Esophagus muscularis mucosa (tissue), 4 donors: ENCODE results near the gene PRR5L. TPM values are rescaled to one million over a fixed set of nuclear protein-coding genes. Genes with fewer than 3 reads are reported as not detected.

Experiments
- DNase-seq: peaks from one replicate; pipeline ENCODE4 v3.0.0-alpha.2; 2017; ENCODE audit errors: extremely low spot score
- H3K27ac ChIP-seq, 4 donors: fragments of 200-600 bp; sonication (generic); replicated peaks in 1 of 4; 1 replicate in 3 of 4; 2 replicates in 1 of 4; pipeline ENCODE4 v1.5.1; 2016 to 2019; ENCODE audit warnings: mild to moderate bottlenecking in 1 of 4
- H3K27me3 ChIP-seq, 4 donors: fragments of 200-600 bp; sonication (generic); one replicate each; pipeline versions ENCODE4 v1.5.1 to v1.6.0; 2016 to 2019
- H3K36me3 ChIP-seq, 4 donors: fragments of 200-600 bp; sonication (generic); one replicate each; pipeline ENCODE4 v1.5.1; 2016 to 2019
- H3K4me1 ChIP-seq, 4 donors: fragments of 200-600 bp; sonication (generic); one replicate each; pipeline ENCODE4 v1.5.1; 2016 to 2019
- H3K4me3 ChIP-seq, 4 donors: fragments of 200-600 bp; sonication (generic); 1 replicate in 2 of 4; 2 replicates in 2 of 4; pipeline ENCODE4 v1.5.1; 2016 to 2019; ENCODE audit warnings: mild to moderate bottlenecking in 4 of 4, moderate library complexity in 1 of 4
- H3K9me3 ChIP-seq, 4 donors: fragments of 200-600 bp; sonication (generic); 1 replicate in 3 of 4; 2 replicates in 1 of 4; pipeline ENCODE4 v1.5.1; 2016 to 2019
- EP300 ChIP-seq: sonication (generic); formaldehyde crosslinking; IDR thresholded peaks from one replicate; pipeline ENCODE4 v1.6.1; 2017; ENCODE audit warnings: antibody characterized with exemption
- POLR2A ChIP-seq: fragments of 450-650 bp; IDR thresholded peaks from one replicate; pipeline ENCODE4 v1.6.1; 2017; ENCODE audit warnings: antibody characterized with exemption, moderate library complexity, mild to moderate bottlenecking, low read depth
- POLR2AphosphoS5 ChIP-seq, 2 donors: sonication (generic); formaldehyde crosslinking; IDR thresholded peaks; one replicate each; pipeline ENCODE4 v1.6.1; 2017; ENCODE audit warnings: antibody characterized with exemption in 2 of 2
- WGBS: methylation state at CpG from one replicate; pipeline ENCODE4 v1.1.5; 2018; 5-methylcytosine and 5-hydroxymethylcytosine counted together
- intact Hi-C: fragments of 100-400 bp; cut with DNase I; formaldehyde crosslinking; loops from one replicate; pipeline ENCODE4 v1.15.1; 2023
- total RNA-seq, 4 donors: library from RNA; depleted of rRNA; stranded (reverse); fragments of >200 nt; gene quantifications; one replicate each; pipeline versions ENCODE4 v1.1.0 to v1.2.1, GENCODE V29; 2016
- TF ChIP-seq, protein P1 (sequence below), 3 experiments: fragments of 200-600 bp in 2 of 3; fragments of 450-650 bp in 1 of 3; sonication (generic) in 2 of 3; IDR thresholded peaks; one replicate each; pipeline ENCODE4 v1.5.1; 2017 to 2019; ENCODE audit warnings: antibody characterized with exemption in 3 of 3, mild to moderate bottlenecking in 2 of 3, moderate library complexity in 1 of 3

PRR5L gene
- total RNA-seq, 4 donors from 2014 or later, result 1.7 to 9.6 (median 3.1) TPM

DNA sequence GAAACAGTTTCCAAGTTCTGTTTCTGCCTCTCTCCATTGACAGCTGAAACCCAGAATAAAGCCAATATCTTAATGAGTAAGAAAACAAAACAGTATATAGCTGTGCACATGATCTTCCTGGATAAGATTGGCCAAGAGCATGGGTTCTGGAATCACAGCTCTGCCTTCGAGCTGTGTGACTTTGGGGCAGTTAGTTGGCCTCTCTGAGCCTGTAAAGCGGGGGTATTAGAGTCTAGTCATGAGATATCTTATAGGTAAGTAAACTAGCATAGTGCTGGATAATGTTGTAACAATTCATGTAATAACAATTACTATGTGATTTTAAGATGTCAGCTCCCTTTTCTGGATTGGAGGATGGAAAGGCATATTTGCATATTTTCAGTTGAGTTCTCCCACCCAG is 140.5 kb downstream of the PRR5L start:
- WGBS, result 91% methylated on average over 2 of the region's 2 CpGs
- TF ChIP-seq POLR2AphosphoS5 (IDR thresholded peaks at IDR 0.05) (no peak), EP300 (no peak), POLR2A (no peak)
- TF ChIP-seq, protein P1, sequence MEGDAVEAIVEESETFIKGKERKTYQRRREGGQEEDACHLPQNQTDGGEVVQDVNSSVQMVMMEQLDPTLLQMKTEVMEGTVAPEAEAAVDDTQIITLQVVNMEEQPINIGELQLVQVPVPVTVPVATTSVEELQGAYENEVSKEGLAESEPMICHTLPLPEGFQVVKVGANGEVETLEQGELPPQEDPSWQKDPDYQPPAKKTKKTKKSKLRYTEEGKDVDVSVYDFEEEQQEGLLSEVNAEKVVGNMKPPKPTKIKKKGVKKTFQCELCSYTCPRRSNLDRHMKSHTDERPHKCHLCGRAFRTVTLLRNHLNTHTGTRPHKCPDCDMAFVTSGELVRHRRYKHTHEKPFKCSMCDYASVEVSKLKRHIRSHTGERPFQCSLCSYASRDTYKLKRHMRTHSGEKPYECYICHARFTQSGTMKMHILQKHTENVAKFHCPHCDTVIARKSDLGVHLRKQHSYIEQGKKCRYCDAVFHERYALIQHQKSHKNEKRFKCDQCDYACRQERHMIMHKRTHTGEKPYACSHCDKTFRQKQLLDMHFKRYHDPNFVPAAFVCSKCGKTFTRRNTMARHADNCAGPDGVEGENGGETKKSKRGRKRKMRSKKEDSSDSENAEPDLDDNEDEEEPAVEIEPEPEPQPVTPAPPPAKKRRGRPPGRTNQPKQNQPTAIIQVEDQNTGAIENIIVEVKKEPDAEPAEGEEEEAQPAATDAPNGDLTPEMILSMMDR (IDR thresholded peaks at IDR 0.05), result no peak
- no peak for DNase-seq

DNA sequence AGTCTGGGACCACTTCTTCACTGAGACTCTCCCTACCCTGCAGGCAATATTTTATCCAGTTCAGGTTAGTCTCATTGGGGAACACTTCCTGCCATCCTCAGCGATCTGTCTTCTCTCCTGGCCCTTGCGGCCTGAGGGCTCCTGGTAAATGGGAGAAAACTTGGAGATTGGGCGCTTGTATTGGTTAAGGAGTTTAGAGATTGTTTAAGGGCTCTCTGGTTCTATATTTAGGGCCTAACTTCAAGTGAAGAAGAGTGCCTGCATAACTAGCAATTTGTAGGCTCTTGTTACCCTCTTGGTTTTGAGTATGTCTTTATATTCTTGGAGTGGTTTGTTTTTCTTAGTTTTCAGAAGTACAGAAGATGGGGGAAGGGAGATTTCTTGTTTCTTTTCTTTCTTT is 141.3 kb downstream of the PRR5L start:
- Histone ChIP-seq H3K9me3 (no peaks in the 10 kb centered on the region), H3K4me1 (no peaks in the 10 kb centered on the region), H3K36me3 (no peaks in the 10 kb centered on the region), H3K27me3 (no peaks in the 10 kb centered on the region), H3K4me3 (no peak overlapping the region), H3K27ac (no peak overlapping the region)
- 98% methylated on average over 3 of the region's 3 CpGs for WGBS
- TF ChIP-seq, protein P1 (IDR thresholded peaks at IDR 0.05), result no peak
- TF ChIP-seq EP300, result no peak
- TF ChIP-seq POLR2AphosphoS5 (IDR thresholded peaks at IDR 0.05), result no peak
- no peak for TF ChIP-seq POLR2A
- no peak for DNase-seq
- intact Hi-C loops, result no loop called here

More for the DNA sequence above, 140.5 kb downstream of the PRR5L start:
- H3K4me1 ChIP-seq, result no peaks in the 10 kb centered on the region
- no peaks in the 10 kb centered on the region for H3K27me3 ChIP-seq
- no peaks in the 10 kb centered on the region for H3K36me3 ChIP-seq
- no peak overlapping the region for H3K27ac ChIP-seq
- no peak overlapping the region for H3K4me3 ChIP-seq
- no peaks in the 10 kb centered on the region for H3K9me3 ChIP-seq
- intact Hi-C loops, result no loop called here

DNA sequence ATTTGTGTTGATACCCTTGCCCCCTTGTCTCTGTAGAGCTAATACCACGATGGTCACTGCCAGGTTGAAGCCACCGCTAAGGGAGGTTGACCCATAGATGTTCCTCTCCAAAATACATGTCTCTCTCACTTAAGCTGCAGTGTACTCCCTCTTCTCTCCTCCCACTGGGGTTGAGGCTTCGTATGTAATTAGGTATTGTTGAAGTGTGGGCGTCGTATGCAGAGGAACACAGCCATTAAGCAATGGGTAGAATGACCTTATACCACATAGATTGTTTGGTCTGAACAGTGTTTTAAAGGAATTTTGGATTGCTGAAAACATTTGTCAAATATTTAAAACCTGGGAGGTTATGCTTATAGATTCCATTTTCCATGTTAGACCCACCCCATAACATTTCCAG is 142.0 kb downstream of the PRR5L start:
- Histone ChIP-seq H3K27ac (no peak overlapping the region), H3K27me3 (peaks cover 0 to 3% (median 0%) of the 10 kb centered on the region in 4 donors), H3K36me3 (no peaks in the 10 kb centered on the region), H3K4me3 (no peak overlapping the region), H3K9me3 (no peaks in the 10 kb centered on the region), H3K4me1 (no peaks in the 10 kb centered on the region)
- no peak for DNase-seq
- no peak for TF ChIP-seq POLR2AphosphoS5 (IDR thresholded peaks at IDR 0.05)
- TF ChIP-seq, protein P1 (IDR thresholded peaks at IDR 0.05), result no peak
- WGBS, result 92% methylated on average over 5 of the region's 5 CpGs
- intact Hi-C loops, result no loop called here

DNA sequence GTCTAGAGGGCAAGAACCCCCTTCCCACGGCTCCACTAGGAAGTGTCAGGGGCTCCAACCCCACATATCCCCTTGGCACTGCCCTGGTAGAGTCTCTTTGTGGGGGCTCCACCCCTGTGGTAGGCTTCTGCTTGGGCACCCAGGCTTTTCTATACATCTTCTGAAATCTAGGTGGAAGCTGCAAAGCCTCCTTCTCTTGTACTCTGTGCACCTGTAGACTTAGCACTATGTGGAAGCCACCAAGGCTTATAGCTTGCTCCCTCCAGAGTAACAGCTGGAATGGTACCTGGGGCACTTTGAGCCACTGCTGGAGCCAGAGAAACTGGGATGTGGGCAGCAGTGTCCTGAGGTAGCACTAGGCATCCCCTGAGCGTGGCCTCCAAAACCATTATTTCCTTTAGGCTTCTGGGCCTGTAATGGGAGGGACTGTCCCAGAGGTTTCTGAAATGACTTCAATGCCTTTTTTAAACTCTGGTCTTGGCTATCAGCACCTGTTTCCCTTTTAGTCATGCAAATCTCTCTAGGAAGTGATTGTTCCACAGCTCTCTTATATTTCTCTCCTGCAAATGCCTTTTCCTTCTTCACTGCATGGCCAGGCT is 145.6 kb downstream of the PRR5L start:
- intact Hi-C loops, result no loop called here
- H3K4me1 ChIP-seq, result no peaks in the 10 kb centered on the region
- no peak for DNase-seq
- H3K4me3 ChIP-seq, result no peak overlapping the region
- no peak for TF ChIP-seq POLR2AphosphoS5 (IDR thresholded peaks at IDR 0.05)
- no peaks in the 10 kb centered on the region for H3K9me3 ChIP-seq
- no peaks in the 10 kb centered on the region for H3K36me3 ChIP-seq
- H3K27me3 ChIP-seq, result peaks cover 0 to 4% (median 0%) of the 10 kb centered on the region in 4 donors
- 100% methylated on average over 1 of the region's 2 CpGs for WGBS
- no peak overlapping the region for H3K27ac ChIP-seq

DNA sequence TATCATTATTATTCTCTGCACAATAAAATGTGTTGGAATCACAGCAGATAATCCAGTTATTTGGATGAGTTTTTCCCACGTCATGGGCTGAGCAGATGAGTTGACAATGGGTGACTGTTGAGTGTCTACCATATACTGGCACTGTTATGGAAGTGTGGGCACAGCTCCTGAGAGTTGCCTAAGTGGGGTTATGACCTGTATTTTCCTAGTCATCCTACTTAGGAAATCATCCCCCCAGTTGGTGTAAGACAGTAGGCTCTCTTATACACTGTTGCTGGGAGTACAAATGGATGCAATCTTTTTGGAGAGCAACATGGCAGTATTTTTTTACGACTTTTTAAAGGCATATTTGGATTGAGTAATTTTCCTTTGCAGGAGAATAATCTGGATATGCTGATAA is 147.6 kb downstream of the PRR5L start:
- intact Hi-C loops, result no loop called here
- 89% methylated on average over 2 of the region's 2 CpGs for WGBS
- no peak for DNase-seq
- H3K27ac ChIP-seq, result no peak overlapping the region
- peaks cover 0 to 4% (median 0%) of the 10 kb centered on the region in 4 donors for H3K27me3 ChIP-seq
- TF ChIP-seq POLR2A (no peak), EP300 (no peak), POLR2AphosphoS5 (IDR thresholded peaks at IDR 0.05) (no peak)
- TF ChIP-seq, protein P1 (IDR thresholded peaks at IDR 0.05), result no peak
- H3K9me3 ChIP-seq, result no peaks in the 10 kb centered on the region
- H3K4me3 ChIP-seq, result no peak overlapping the region
- H3K4me1 ChIP-seq, result no peaks in the 10 kb centered on the region
- no peaks in the 10 kb centered on the region for H3K36me3 ChIP-seq
